DOHH2 (cell line): ENCODE measurements around the gene TTC39B.

ENCODE experiments used
- H3F3A ChIP-seq: fragments of 200-600 bp; sonication (generic), shearing (Covaris generic); 2 replicates; pipeline ENCODE4 v1.6.0; 2016; ENCODE audit warnings: antibody characterized with exemption, mild to moderate bottlenecking; ENCODE audit not compliant: control insufficient read depth, insufficient read depth
- H3K27ac ChIP-seq: fragments of 200-600 bp; sonication (generic); 2 replicates; pipeline ENCODE4 v1.5.1; 2014; ENCODE audit warnings: low read depth, mild to moderate bottlenecking, low read length, moderate library complexity
- H3K27me3 ChIP-seq: fragments of 200-600 bp; sonication (generic); 2 replicates; pipeline ENCODE4 v1.6.1; 2014; ENCODE audit warnings: mild to moderate bottlenecking, low read length, mixed read lengths; ENCODE audit not compliant: control insufficient read depth
- H3K36me3 ChIP-seq: fragments of 200-600 bp; sonication (generic); 2 replicates; pipeline ENCODE4 v1.6.1; 2014; ENCODE audit warnings: mild to moderate bottlenecking, low read length, moderate library complexity, mixed read lengths; ENCODE audit not compliant: control insufficient read depth
- H3K4me1 ChIP-seq: fragments of 200-600 bp; sonication (generic); 2 replicates; pipeline ENCODE4 v1.6.1; 2014; ENCODE audit warnings: mild to moderate bottlenecking, low read length, mixed read lengths; ENCODE audit not compliant: control insufficient read depth
- H3K4me2 ChIP-seq: fragments of 200-600 bp; sonication (generic); 2 replicates; pipeline ENCODE4 v1.6.0; 2014; ENCODE audit warnings: mild to moderate bottlenecking, low read length, moderate library complexity
- H3K4me3 ChIP-seq: fragments of 200-600 bp; sonication (generic); 2 replicates; pipeline ENCODE4 v1.5.1; 2014; ENCODE audit warnings: mild to moderate bottlenecking, low read length, mixed read lengths
- H3K79me2 ChIP-seq: fragments of 200-600 bp; sonication (generic); 2 replicates; pipeline ENCODE4 v1.6.1; 2014; ENCODE audit warnings: mild to moderate bottlenecking, low read length, mixed read lengths; ENCODE audit not compliant: control insufficient read depth
- H3K9me2 ChIP-seq: fragments of 200-600 bp; sonication (generic); replicated peaks from 2 replicates; pipeline ENCODE4 v1.6.1; 2014; ENCODE audit warnings: mild to moderate bottlenecking, low read length, mixed read lengths; ENCODE audit not compliant: control insufficient read depth
- H3K9me3 ChIP-seq: fragments of 200-600 bp; sonication (generic); 2 replicates; pipeline ENCODE4 v1.6.1; 2014; ENCODE audit warnings: antibody characterized with exemption, low read length, mixed read lengths; ENCODE audit not compliant: control insufficient read depth, insufficient read depth
- H4K20me1 ChIP-seq: fragments of 200-600 bp; sonication (generic); 2 replicates; pipeline ENCODE4 v1.6.0; 2014; ENCODE audit warnings: low read depth, mild to moderate bottlenecking, antibody characterized with exemption, low read length, moderate library complexity; ENCODE audit not compliant: control insufficient read depth, insufficient read depth
- EZH2phosphoT487 ChIP-seq: fragments of 200-600 bp; sonication (generic); IDR thresholded peaks from 2 replicates; pipeline ENCODE4 v1.6.1; 2017; ENCODE audit warnings: borderline replicate concordance, mild to moderate bottlenecking, antibody characterized with exemption, low read length, moderate library complexity, mixed read lengths
- TF ChIP-seq, protein P1 (sequence below): fragments of 200-600 bp; sonication (generic); IDR thresholded peaks from one replicate; pipeline ENCODE4 v1.5.1; 2014; ENCODE audit warnings: antibody characterized with exemption, mild to moderate bottlenecking, low read depth, low read length; ENCODE audit not compliant: poor library complexity, severe bottlenecking

TTC39B gene

DNA sequence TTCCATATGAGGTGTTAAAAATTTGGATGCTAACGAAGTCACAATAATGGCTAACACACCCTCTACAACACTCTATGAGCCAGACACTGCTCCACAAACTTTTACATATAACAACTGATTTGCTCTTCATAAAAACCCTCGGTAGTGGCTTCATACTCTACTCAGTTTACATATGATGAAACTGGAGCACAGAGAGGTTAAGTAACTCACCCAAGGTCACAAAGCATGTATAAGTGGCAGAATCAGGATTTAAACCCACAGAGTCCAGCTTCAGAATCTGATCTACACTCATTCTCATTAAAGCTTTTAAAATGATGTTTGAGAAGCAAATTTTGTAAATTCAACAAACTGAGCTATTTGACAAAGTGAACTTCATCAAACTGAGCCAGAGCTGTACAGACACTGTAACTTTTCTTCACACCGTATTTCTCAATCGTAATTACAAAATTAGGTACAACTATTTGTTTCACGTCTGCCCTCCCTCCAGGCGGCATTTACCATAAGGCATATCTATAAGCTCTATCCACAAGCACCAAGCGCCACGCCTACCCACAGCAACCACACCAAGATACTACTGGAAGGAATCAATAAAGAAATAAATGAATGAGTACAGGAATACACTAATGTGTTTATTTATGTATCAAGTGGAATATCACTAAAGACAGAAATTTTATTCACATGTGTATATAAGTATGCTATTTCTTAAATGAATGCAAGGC, 24.3 kb downstream of the TTC39B start:
- Histone ChIP-seq H3K27ac (no peak overlapping the region), H3K36me3 (no peaks in the 10 kb centered on the region), H3K79me2 (no peaks in the 10 kb centered on the region), H3F3A (no peaks in the 10 kb centered on the region), H3K4me1 (no peaks in the 10 kb centered on the region), H3K27me3 (no peaks in the 10 kb centered on the region), H3K4me3 (no peak overlapping the region), H3K9me2 (no peaks in the 10 kb centered on the region), H3K9me3 (no peaks in the 10 kb centered on the region), H4K20me1 (no peaks in the 10 kb centered on the region), H3K4me2 (no peak overlapping the region)
- no peak for TF ChIP-seq EZH2phosphoT487

DNA sequence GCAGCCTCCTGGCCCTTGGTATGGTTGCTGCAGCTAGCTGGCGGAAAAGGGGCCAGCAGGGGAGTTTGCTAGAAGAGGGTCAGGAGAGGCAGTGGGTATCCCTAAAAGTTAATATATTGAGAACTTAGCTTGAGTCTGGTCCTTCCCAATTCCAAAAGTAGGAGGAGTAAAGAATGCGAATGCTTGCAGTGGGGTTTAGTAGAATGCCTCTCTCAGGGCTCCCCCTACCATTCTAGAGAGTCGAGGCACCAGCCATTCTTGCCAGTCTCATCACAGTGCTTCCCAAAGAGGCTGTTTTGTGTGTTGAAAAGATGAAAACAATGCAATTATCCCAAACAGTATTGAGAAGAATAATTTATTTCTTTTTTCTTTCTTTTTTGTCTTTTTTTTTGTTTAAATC, 26.4 kb downstream of the TTC39B start:
- Histone ChIP-seq H3K4me1 (no peaks in the 10 kb centered on the region), H3K4me2 (no peak overlapping the region), H3K79me2 (no peaks in the 10 kb centered on the region), H4K20me1 (no peaks in the 10 kb centered on the region), H3K27ac (no peak overlapping the region), H3K27me3 (no peaks in the 10 kb centered on the region), H3K4me3 (no peak overlapping the region), H3K9me3 (no peaks in the 10 kb centered on the region), H3K36me3 (no peaks in the 10 kb centered on the region), H3K9me2 (no peaks in the 10 kb centered on the region), H3F3A (no peaks in the 10 kb centered on the region)
- TF ChIP-seq, protein P1, sequence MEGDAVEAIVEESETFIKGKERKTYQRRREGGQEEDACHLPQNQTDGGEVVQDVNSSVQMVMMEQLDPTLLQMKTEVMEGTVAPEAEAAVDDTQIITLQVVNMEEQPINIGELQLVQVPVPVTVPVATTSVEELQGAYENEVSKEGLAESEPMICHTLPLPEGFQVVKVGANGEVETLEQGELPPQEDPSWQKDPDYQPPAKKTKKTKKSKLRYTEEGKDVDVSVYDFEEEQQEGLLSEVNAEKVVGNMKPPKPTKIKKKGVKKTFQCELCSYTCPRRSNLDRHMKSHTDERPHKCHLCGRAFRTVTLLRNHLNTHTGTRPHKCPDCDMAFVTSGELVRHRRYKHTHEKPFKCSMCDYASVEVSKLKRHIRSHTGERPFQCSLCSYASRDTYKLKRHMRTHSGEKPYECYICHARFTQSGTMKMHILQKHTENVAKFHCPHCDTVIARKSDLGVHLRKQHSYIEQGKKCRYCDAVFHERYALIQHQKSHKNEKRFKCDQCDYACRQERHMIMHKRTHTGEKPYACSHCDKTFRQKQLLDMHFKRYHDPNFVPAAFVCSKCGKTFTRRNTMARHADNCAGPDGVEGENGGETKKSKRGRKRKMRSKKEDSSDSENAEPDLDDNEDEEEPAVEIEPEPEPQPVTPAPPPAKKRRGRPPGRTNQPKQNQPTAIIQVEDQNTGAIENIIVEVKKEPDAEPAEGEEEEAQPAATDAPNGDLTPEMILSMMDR, result no peak
- TF ChIP-seq EZH2phosphoT487, result no peak

DNA sequence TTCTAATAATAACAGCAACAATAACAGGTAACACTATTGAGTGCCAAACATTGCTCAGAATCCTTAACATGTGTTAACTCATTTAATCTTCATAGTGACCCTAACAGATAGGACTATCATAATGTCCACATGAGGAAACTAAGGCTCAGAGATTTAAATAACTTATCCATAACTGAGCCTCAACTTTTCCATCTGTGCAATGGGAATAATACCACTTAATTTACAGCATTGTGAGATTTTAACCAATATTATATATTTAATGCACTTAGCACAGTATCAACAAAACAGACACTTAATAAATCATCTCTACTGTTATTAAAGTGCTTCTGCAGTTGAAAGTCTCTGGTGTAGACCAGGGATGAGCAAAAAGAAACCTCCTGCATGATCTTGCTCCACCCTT, 28.2 kb downstream of the TTC39B start:
- Histone ChIP-seq H3K27ac (no peak overlapping the region), H3K9me3 (no peaks in the 10 kb centered on the region), H3K4me3 (no peak overlapping the region), H3K79me2 (no peaks in the 10 kb centered on the region), H3K4me1 (no peaks in the 10 kb centered on the region), H3K27me3 (no peaks in the 10 kb centered on the region), H3K9me2 (no peaks in the 10 kb centered on the region), H3K36me3 (no peaks in the 10 kb centered on the region), H3F3A (no peaks in the 10 kb centered on the region), H4K20me1 (no peaks in the 10 kb centered on the region), H3K4me2 (no peak overlapping the region)
- TF ChIP-seq, protein P1, result no peak
- TF ChIP-seq EZH2phosphoT487, result no peak

DNA sequence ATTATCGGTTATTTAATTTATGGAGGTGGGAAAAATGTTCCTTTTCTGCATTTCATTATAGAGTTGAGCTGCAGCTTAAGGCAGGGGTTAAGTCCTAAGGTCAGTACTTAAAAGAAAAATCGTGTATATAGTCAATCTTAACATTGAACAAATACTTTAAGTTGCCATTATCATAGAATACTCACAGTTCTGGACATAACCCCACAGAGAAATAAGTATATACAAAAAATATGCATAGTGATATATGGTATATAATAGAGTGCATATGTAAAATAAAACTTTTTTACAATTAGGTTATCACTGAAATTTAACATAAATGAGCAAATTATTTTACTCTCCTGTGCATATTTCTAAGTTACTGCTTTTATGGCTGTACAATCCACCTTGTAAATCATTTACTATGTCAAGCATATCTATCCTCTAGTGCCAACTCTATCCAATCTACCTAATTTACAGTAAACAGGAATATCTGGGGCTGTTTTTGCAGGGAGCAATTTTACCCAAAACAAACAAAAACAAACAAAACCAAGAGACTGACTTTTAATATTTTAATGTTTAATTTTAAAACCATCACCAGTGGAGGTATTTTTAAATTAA, 28.8 kb downstream of the TTC39B start:
- H3K4me3 ChIP-seq, result no peak overlapping the region
- H3K4me1 ChIP-seq, result no peaks in the 10 kb centered on the region
- H3K9me3 ChIP-seq, result no peaks in the 10 kb centered on the region
- no peaks in the 10 kb centered on the region for H3K36me3 ChIP-seq
- no peak overlapping the region for H3K4me2 ChIP-seq
- no peaks in the 10 kb centered on the region for H4K20me1 ChIP-seq
- no peaks in the 10 kb centered on the region for H3F3A ChIP-seq
- H3K27me3 ChIP-seq, result no peaks in the 10 kb centered on the region
- H3K9me2 ChIP-seq, result no peaks in the 10 kb centered on the region
- H3K79me2 ChIP-seq, result no peaks in the 10 kb centered on the region
- TF ChIP-seq EZH2phosphoT487, result no peak
- TF ChIP-seq, protein P1, result no peak
- H3K27ac ChIP-seq, result no peak overlapping the region
